ENCODE data around the gene SKIDA1. TPM values are rescaled to one million over a fixed set of nuclear protein-coding genes. Genes with fewer than 3 reads are reported as not detected.
A peak's percentile ranks its signal among the peaks of the same experiment; 100 is the strongest.

The SKIDA1 gene
- total and polyA plus RNA-seq, 2 experiments from 2014 or later, result 1.5 to 3.5 TPM

- TF ChIP-seq ZNF462 (CRISPR knock-in tag; IDR thresholded peaks at IDR 0.05) (no peak), STAT1 (IDR thresholded peaks at IDR 0.05; ENCODE audit: unreplicated experiment) (no peak), POLR2AphosphoS5 (IDR thresholded peaks at IDR 0.05; ENCODE audit: low read depth) (no peak), JUNB (IDR thresholded peaks at IDR 0.05; ENCODE audit: unreplicated experiment) (no peak)
These were observed 19.1 kb downstream of the SKIDA1 start (continued) for GRCh38 chr10:21506351-21506750.

DNA sequence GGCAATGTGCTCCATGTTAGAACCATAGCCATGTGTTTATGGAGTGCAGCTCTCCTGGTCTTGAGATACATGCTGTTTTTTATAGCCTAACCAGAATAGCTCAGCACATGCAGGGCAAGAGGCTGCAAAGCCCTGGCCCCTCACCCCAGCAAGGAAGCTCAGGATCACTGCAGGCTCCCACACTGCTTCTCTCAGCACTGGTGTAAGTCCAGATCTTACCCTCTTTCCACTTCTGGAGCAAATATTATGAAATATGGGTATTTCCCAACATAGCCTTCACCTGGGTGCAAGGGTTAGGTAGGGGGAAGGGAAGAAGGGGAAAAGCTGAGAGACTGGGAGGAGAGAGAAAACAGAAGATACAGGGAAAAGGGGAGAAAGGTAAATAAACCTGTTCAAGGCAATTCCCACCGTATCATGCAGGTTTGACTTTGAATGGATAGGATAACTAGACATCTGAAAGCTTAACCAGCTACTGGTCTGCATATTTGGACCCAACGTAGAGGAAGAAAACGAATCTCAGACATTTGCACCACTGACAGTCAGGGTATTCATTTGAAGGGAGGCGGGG is 19.7 kb downstream of the SKIDA1 start:
- no peak for DNase-seq (ENCODE audit: low spot score)
- Mint-ChIP-seq H3K36me3 (ENCODE audit: low read depth) (no peaks in the 10 kb centered on the region), H3K27ac (no peak overlapping the region), H3K4me1 (peaks cover 78% of the 10 kb centered on the region), H3K27me3 (ENCODE audit: insufficient read depth, low read depth, poor library complexity) (peaks cover 37% of the 10 kb centered on the region), H3K4me3 (peak overlapping the region; percentile 78; the same call in 2 of the 3 replicates), H3K9me3 (no peaks in the 10 kb centered on the region)
- Histone ChIP-seq H3K27ac (ENCODE audit: low read depth) (no peak overlapping the region), H2AFZ (no peak overlapping the region), H3K4me2 (peak overlapping the region; percentile 85), H3K9me2 (ENCODE audit: insufficient read depth) (no peaks in the 10 kb centered on the region), H4K20me1 (replicated peaks; ENCODE audit: insufficient read depth) (no peaks in the 10 kb centered on the region), H3K79me2 (replicated peaks; ENCODE audit: insufficient read depth) (no peaks in the 10 kb centered on the region), H3K36me3 (ENCODE audit: insufficient read depth) (no peaks in the 10 kb centered on the region), H3K4me3 (peak overlapping the region; percentile 64), H3K4me1 (ENCODE audit: insufficient read depth) (peaks cover 75% of the 10 kb centered on the region), H3F3A (replicated peaks; ENCODE audit: low read depth) (peaks cover 10% of the 10 kb centered on the region; the same call in 1 of the 2 replicates), H3K27me3 (ENCODE audit: insufficient read depth) (peaks cover 78% of the 10 kb centered on the region)
- TF ChIP-seq EZH2phosphoT487 (IDR thresholded peaks at IDR 0.05; ENCODE audit: unreplicated experiment), result no peak
- TF ChIP-seq NANOG (IDR thresholded peaks at IDR 0.05; ENCODE audit: borderline replicate concordance), result no peak
- TF ChIP-seq EZH2 (IDR thresholded peaks at IDR 0.05; ENCODE audit: low read depth, unreplicated experiment), result peak; percentile 9
- no peak for TF ChIP-seq ZNF114 (CRISPR knock-in tag; IDR thresholded peaks at IDR 0.05)
- TF ChIP-seq, protein P1, sequence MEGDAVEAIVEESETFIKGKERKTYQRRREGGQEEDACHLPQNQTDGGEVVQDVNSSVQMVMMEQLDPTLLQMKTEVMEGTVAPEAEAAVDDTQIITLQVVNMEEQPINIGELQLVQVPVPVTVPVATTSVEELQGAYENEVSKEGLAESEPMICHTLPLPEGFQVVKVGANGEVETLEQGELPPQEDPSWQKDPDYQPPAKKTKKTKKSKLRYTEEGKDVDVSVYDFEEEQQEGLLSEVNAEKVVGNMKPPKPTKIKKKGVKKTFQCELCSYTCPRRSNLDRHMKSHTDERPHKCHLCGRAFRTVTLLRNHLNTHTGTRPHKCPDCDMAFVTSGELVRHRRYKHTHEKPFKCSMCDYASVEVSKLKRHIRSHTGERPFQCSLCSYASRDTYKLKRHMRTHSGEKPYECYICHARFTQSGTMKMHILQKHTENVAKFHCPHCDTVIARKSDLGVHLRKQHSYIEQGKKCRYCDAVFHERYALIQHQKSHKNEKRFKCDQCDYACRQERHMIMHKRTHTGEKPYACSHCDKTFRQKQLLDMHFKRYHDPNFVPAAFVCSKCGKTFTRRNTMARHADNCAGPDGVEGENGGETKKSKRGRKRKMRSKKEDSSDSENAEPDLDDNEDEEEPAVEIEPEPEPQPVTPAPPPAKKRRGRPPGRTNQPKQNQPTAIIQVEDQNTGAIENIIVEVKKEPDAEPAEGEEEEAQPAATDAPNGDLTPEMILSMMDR (conservative IDR thresholded peaks at IDR 0.05; ENCODE audit: low read depth in 2 of 2), result no peak
- ATAC-seq, result no peak
